SIG-M5 treated with dmso at 0.1 percent for 504 hours (cell line): ENCODE measurements around the gene DIP2C.

Source experiments
- DNase-seq: peaks from one replicate; lab custom pipeline; 2025; ENCODE audit not compliant: unreplicated experiment; lab: John Stamatoyannopoulos, UW

The DIP2C gene

DNA sequence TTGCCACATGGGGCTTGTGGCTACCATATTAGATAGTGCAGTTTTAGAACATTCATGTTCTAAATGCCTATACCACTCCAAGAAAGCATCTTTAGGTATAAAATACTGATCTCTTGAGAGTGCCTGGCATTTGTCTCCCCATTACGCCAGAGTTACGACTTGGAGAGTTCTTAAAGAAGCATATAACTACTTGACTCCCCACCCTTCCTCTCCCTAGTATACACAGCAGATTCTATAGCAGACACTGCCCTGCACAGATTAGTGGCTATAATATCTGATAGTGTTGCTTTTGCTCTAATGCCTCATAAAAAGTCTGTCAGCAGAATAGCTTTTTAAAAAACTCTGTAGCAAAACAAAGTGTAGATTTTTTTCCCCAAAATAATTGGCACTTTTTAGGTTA is 463.4 kb downstream of the DIP2C start:
- no peak for DNase-seq

GRCh38 chr10:224571-224970 is 464.9 kb downstream of the DIP2C start:
- DNase-seq = no peak
